SH-SY5Y (cell line): ENCODE results near the gene COL27A1.

Experiments
- GATA2 ChIP-seq: IDR thresholded peaks from 2 replicates; pipeline ENCODE4 v1.6.1; 2011; ENCODE audit warnings: mild to moderate bottlenecking, low read depth, low read length
- GATA3 ChIP-seq: IDR thresholded peaks from 2 replicates; pipeline ENCODE4 v1.6.1; 2011; ENCODE audit warnings: low read depth, mild to moderate bottlenecking, low read length, moderate library complexity

DNA sequence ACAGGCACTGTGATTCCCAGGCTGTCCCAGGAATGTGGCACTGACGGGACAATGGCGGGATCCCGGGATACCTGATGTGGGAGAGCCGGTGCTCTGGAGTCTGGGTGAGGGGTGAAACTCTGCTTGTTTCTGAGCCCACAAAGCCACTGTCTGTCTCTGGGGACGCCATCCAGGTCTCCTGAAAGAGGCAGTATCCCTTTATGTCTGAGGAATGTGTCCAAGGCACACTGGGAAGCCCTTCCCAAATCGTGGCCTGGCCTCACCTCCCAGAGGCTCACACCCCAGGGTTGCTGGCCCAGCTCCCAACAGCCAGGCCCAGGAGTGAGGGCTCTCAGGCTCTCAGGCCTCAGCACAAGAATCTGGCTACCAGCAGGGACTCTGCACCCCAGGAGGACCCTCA, 201.5 kb downstream of the COL27A1 start:
- TF ChIP-seq GATA3 (no peak), GATA2 (no peak)
